C4-2B (cell line): ENCODE data around the gene ATP5ME.

Experiments used
- CTCF ChIP-seq: fragments of 450-650 bp; conservative IDR thresholded peaks from 2 replicates; pipeline ENCODE4 v1.5.1; 2017; ENCODE audit warnings: mild to moderate bottlenecking
- ZFX ChIP-seq: fragments of 450-650 bp; IDR thresholded peaks from 2 replicates; pipeline ENCODE4 v1.6.1; 2017

- TF ChIP-seq CTCF (no peak), ZFX (no peak)
Measured at GRCh38 chr4:633976-634598, 40.0 kb downstream of the ATP5ME start.
